Adrenal gland (tissue), 12 donors: ENCODE data around the gene UBAP1L. TPM values are rescaled to one million over a fixed set of nuclear protein-coding genes. Genes with fewer than 3 reads are reported as not detected.

Experiments used
- DNase-seq, 7 donors: peaks; one replicate each; pipeline ENCODE4 v3.0.0-alpha.2; 2019 to 2020
- H3K27ac ChIP-seq, 5 donors: fragments of 200-600 bp; sonication (generic) in 4 of 5; 1 replicate in 3 of 5; 2 replicates in 2 of 5; pipeline versions ENCODE4 v1.5.1 to v1.8.0; 2016 to 2020; ENCODE audit warnings: mild to moderate bottlenecking in 1 of 5
- H3K27me3 ChIP-seq: fragments of 200-600 bp; 2 replicates; pipeline ENCODE4 v1.8.0; 2021
- H3K36me3 ChIP-seq, 2 donors: fragments of 200-600 bp; replicated peaks in 1 of 2; 1 replicate in 1 of 2; 2 replicates in 1 of 2; pipeline versions ENCODE4 v1.5.1 to v1.8.0; 2018 to 2022
- H3K4me1 ChIP-seq, 2 donors: fragments of 200-600 bp; replicated peaks in 1 of 2; 1 replicate in 1 of 2; 2 replicates in 1 of 2; pipeline versions ENCODE4 v1.5.1 to v1.8.0; 2018 to 2021
- H3K4me3 ChIP-seq, 4 donors: fragments of 200-600 bp; sonication (generic) in 3 of 4; one replicate each; pipeline ENCODE4 v1.5.1; 2016 to 2018
- H3K9me3 ChIP-seq, 3 donors: fragments of 200-600 bp; sonication (generic) in 1 of 3; replicated peaks in 1 of 3; 1 replicate in 2 of 3; 2 replicates in 1 of 3; pipeline versions ENCODE4 v1.5.1 to v1.8.0; 2016 to 2021
- POLR2A ChIP-seq, 2 donors: fragments of 450-650 bp; IDR thresholded peaks; one replicate each; pipeline ENCODE4 v1.6.1; 2017; ENCODE audit warnings: antibody characterized with exemption in 2 of 2, mild to moderate bottlenecking in 2 of 2, moderate library complexity in 1 of 2
- WGBS, 4 donors: extraction: QIAGEN DNeasy Blood & Tissue Kit in 2 of 4; methylation state at CpG; one replicate each; pipeline versions ENCODE4 v1.1.5 to v1.1.7; 2013 to 2017; 5-methylcytosine and 5-hydroxymethylcytosine counted together
- intact Hi-C, 2 donors: fragments of 100-400 bp; cut with DNase I; formaldehyde crosslinking; loops; one replicate each; pipeline versions ENCODE4 v1.14.1 to v1.15.0; 2022 to 2023
- polyA plus RNA-seq, 3 donors: library from polyadenylated mRNA; stranded (reverse); fragments of 200-250 nt in 2 of 3; fragments of 350-450 nt in 1 of 3; fragmentation: Illumina TruSeq in 1 of 3; extraction: RNeasy Lipid Tissue Mini Kit (QIAGEN cat#74804) in 1 of 3; gene quantifications; one replicate each; pipeline ENCODE4 v1.2.3, GENCODE V29; 2013 to 2014
- total RNA-seq, 9 donors: library from RNA; depleted of rRNA in 4 of 9; stranded (reverse); fragments of >200 nt in 4 of 9; fragments of 120-200 nt in 1 of 9; fragmentation: NEBNext Ultra II Directional in 1 of 9; extraction: Animal tissue kit (Norgen Biotek cat#: 25700) in 1 of 9; gene quantifications; one replicate each; pipeline versions ENCODE4 v1.1.0 to v1.2.4, GENCODE V29; 2013 to 2023
- TF ChIP-seq, protein P1 (sequence below), 6 experiments: fragments of 450-650 bp in 4 of 6; fragments of 200-600 bp in 2 of 6; sonication (generic) in 1 of 6; IDR thresholded peaks; 1 replicate in 5 of 6; 2 replicates in 1 of 6; pipeline versions ENCODE4 v1.5.1 to v1.8.0; 2016 to 2021; ENCODE audit warnings: antibody characterized with exemption in 6 of 6, mild to moderate bottlenecking in 2 of 6, moderate library complexity in 1 of 6
- donor health status: healthy with polysubstance abuse.
- donor health status: Bipolar disorder and iron deficiency.
- donor health status: DM: yes; HTN: yes; CAD: no.
- donor health status: DM: no; HTN: no; CAD: no.
- donor health status: DM: no; HTN: no; CAD: no.
- donor health status: DM: yes; HTN: yes; CAD: no.

UBAP1L gene
- total and polyA plus RNA-seq, 12 donors = 0.48 to 34.9 (median 2.9) TPM

DNA sequence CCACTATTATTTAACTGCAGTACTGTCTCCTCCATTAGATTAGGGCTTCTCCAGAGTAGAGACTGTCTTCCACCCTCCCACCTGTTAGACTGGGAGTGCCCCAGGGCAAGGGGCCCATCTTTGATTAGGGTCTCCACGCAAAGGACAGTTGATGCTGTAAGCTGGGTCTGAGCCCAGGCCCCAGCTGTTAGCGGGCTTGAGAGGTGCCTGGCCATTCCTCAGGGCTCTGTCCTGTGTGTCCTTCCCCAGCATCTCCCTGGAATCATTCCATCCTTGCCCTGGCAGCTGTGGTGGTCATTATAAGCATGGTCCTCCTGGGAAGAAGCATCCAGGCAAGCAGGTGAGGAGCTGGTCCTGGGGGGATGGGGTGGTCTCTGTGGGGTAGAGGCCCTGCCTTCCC lies 63.7 kb downstream of the UBAP1L start:
- no peak for DNase-seq
- Histone ChIP-seq H3K36me3 (no peaks in the 10 kb centered on the region), H3K27ac (no peak overlapping the region), H3K27me3 (no peaks in the 10 kb centered on the region), H3K4me3 (no peak overlapping the region), H3K9me3 (no peaks in the 10 kb centered on the region), H3K4me1 (peaks cover 0 to 9% of the 10 kb centered on the region in 2 donors)
- TF ChIP-seq POLR2A (IDR thresholded peaks at IDR 0.05) = no peak
- TF ChIP-seq, protein P1, sequence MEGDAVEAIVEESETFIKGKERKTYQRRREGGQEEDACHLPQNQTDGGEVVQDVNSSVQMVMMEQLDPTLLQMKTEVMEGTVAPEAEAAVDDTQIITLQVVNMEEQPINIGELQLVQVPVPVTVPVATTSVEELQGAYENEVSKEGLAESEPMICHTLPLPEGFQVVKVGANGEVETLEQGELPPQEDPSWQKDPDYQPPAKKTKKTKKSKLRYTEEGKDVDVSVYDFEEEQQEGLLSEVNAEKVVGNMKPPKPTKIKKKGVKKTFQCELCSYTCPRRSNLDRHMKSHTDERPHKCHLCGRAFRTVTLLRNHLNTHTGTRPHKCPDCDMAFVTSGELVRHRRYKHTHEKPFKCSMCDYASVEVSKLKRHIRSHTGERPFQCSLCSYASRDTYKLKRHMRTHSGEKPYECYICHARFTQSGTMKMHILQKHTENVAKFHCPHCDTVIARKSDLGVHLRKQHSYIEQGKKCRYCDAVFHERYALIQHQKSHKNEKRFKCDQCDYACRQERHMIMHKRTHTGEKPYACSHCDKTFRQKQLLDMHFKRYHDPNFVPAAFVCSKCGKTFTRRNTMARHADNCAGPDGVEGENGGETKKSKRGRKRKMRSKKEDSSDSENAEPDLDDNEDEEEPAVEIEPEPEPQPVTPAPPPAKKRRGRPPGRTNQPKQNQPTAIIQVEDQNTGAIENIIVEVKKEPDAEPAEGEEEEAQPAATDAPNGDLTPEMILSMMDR (IDR thresholded peaks at IDR 0.05) = no peak
- intact Hi-C loops = loop anchor here in 1 of 2 donors (10.0 kb wide), 1 partner anchor 54 kb away; no protein-coding TSS in a partner anchor
- WGBS, 4 donors = 71 to 93% (median 83%) methylated on average over 1 to 2 of the region's 2 CpGs

DNA sequence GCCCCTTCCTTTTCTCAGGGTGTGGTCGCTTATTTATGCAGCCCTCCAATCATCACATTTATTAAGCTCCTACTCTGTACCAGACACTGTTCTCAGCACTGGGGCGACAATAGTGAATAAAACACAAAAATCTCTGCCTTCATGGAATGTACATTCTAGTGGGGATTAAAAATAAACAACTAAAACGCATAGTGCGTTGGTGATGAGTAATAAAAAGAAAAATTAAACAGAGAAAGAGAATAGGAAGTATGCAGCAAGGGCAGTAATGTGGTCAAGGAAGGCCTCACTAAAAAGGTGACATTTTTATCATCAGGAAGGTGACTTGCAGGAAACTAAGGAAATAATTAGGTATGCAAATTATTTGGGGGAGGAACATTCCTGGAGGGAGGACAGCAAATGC lies 64.7 kb downstream of the UBAP1L start:
- H3K27me3 ChIP-seq = no peaks in the 10 kb centered on the region
- 53 to 61% (median 59%) methylated on average over 4 of the region's 4 CpGs for WGBS, 4 donors
- no peaks in the 10 kb centered on the region for H3K36me3 ChIP-seq
- H3K4me3 ChIP-seq = no peak overlapping the region
- TF ChIP-seq, protein P1 (IDR thresholded peaks at IDR 0.05) = no peak
- no peak for TF ChIP-seq POLR2A (IDR thresholded peaks at IDR 0.05)
- peaks cover 0 to 9% of the 10 kb centered on the region in 2 donors for H3K4me1 ChIP-seq
- H3K9me3 ChIP-seq = no peaks in the 10 kb centered on the region
- intact Hi-C loops = loop anchor here in 1 of 2 donors (10.0 kb wide), 1 partner anchor 55 kb away; no protein-coding TSS in a partner anchor
- H3K27ac ChIP-seq = no peak overlapping the region
- no peak for DNase-seq

DNA sequence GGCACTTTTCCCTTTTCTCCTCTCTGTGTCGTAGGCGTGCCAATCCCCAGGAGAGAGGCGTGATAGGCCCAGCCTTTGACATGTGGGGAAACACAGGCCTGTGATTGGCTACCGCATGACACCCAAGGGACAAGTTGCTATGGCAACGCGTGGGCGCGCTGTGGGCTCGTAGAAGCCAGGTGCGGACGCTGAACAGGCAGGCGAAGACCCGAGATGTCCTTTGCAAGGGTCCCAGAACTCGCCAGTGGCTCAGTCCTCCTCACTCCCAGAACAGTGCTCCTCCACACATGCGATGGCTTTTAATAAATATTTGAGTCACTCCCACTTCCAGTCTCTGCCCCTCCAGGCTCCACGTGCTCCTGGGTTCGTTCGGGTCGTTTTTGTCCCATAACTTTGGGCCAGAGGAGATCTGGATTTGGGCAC lies 65.6 kb downstream of the UBAP1L start:
- no peak overlapping the region for H3K27ac ChIP-seq
- TF ChIP-seq, protein P1 (IDR thresholded peaks at IDR 0.05) = no peak
- no peak for TF ChIP-seq POLR2A (IDR thresholded peaks at IDR 0.05)
- peak overlapping the region in 1 of 4 donors; percentile 34 for H3K4me3 ChIP-seq
- peak; percentile 87 to 98 (median 94) for DNase-seq
- peaks cover 0 to 17% of the 10 kb centered on the region in 2 donors for H3K4me1 ChIP-seq
- intact Hi-C loops = loop anchor here in 1 of 2 donors (10.0 kb wide), 1 partner anchor 45 kb away; no protein-coding TSS in a partner anchor
- H3K36me3 ChIP-seq = no peaks in the 10 kb centered on the region
- no peaks in the 10 kb centered on the region for H3K27me3 ChIP-seq
- no peaks in the 10 kb centered on the region for H3K9me3 ChIP-seq
- 0 to 4% (median 2%) methylated on average over 8 to 19 of the region's 19 CpGs for WGBS, 4 donors

DNA sequence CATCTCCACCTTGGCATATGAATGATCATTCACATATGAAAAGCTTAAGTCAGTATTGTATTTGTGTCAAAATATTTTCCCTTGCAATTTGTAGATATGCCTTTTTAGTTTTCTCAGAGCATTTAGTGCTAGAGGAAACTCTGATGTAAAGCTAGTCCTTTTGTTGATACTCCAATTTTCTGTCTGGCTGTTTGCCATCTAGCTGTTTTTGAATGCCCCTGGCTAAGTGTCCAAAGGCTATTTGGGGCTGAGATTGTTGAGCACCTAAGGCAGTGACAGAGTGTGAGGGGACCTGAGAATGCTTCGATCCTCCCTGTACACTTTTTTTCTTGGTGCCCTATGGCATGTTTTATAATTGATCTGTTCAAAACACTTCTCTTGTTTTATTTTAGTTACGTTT lies 66.8 kb downstream of the UBAP1L start:
- DNase-seq = no peak
- H3K4me1 ChIP-seq = peaks cover 0 to 17% of the 10 kb centered on the region in 2 donors
- H3K27me3 ChIP-seq = no peaks in the 10 kb centered on the region
- H3K27ac ChIP-seq = no peak overlapping the region
- no peaks in the 10 kb centered on the region for H3K9me3 ChIP-seq
- TF ChIP-seq POLR2A (IDR thresholded peaks at IDR 0.05) = no peak
- TF ChIP-seq, protein P1 (IDR thresholded peaks at IDR 0.05) = no peak
- 72 to 74% (median 72%) methylated on average over 2 of the region's 2 CpGs for WGBS, 4 donors
- no peaks in the 10 kb centered on the region for H3K36me3 ChIP-seq
- intact Hi-C loops = loop anchor here in 1 of 2 donors (10.0 kb wide), 1 partner anchor 47 kb away; no protein-coding TSS in a partner anchor
- no peak overlapping the region for H3K4me3 ChIP-seq
